SU-DHL-6 (cell line): ENCODE measurements around the gene MAB21L4.

Source experiments
- H2AFZ ChIP-seq: fragments of 200-600 bp; sonication (generic); 2 replicates; pipeline ENCODE4 v1.6.1; 2014; ENCODE audit warnings: low read depth, mild to moderate bottlenecking, moderate library complexity, mixed read lengths, antibody characterized with exemption, low read length; ENCODE audit not compliant: severe bottlenecking
- H3F3A ChIP-seq: fragments of 200-600 bp; shearing (Covaris generic); 2 replicates; pipeline ENCODE4 v1.6.0; 2016; ENCODE audit warnings: antibody characterized with exemption, mild to moderate bottlenecking; ENCODE audit not compliant: insufficient read depth
- H3K27ac ChIP-seq: fragments of 200-600 bp; sonication (generic); 2 replicates; pipeline ENCODE4 v1.5.1; 2016; ENCODE audit warnings: low read depth, mild to moderate bottlenecking, low read length, moderate library complexity, mixed read lengths
- H3K27me3 ChIP-seq: fragments of 200-600 bp; sonication (generic), shearing (Covaris generic); 2 replicates; pipeline ENCODE4 v1.6.0; 2014; ENCODE audit warnings: mild to moderate bottlenecking, low read length
- H3K36me3 ChIP-seq: fragments of 200-600 bp; sonication (generic); 2 replicates; pipeline ENCODE4 v1.6.1; 2014; ENCODE audit warnings: mild to moderate bottlenecking, low read length, mixed read lengths
- H3K4me2 ChIP-seq: fragments of 300-600, 200-600 bp; shearing (Covaris generic), sonication (generic); 2 replicates; pipeline ENCODE4 v1.6.0; 2014; ENCODE audit warnings: low read length, low read depth, mild to moderate bottlenecking; ENCODE audit not compliant: poor library complexity, severe bottlenecking
- H3K4me3 ChIP-seq: fragments of 200-600 bp; sonication (generic); 2 replicates; pipeline ENCODE4 v1.5.1; 2014; ENCODE audit warnings: antibody characterized with exemption, low read length, mild to moderate bottlenecking, mixed read lengths; ENCODE audit not compliant: insufficient read depth, poor library complexity, severe bottlenecking
- H3K79me2 ChIP-seq: fragments of 200-600 bp; sonication (generic); 2 replicates; pipeline ENCODE4 v1.6.1; 2014; ENCODE audit warnings: mild to moderate bottlenecking, low read length, moderate library complexity; ENCODE audit not compliant: insufficient read depth
- H3K9ac ChIP-seq: fragments of 200-600 bp; sonication (generic); 2 replicates; pipeline ENCODE4 v1.7.0; 2014; ENCODE audit warnings: mild to moderate bottlenecking, low read length
- H3K9me2 ChIP-seq: fragments of 200-600 bp; sonication (generic); replicated peaks from 2 replicates; pipeline ENCODE4 v1.6.1; 2014; ENCODE audit warnings: low read length; ENCODE audit not compliant: insufficient read depth
- H3K9me3 ChIP-seq: fragments of 200-600 bp; sonication (generic); 2 replicates; pipeline ENCODE4 v1.6.1; 2014; ENCODE audit warnings: low read length, mixed read lengths; ENCODE audit not compliant: insufficient read depth
- H4K20me1 ChIP-seq: fragments of 200-600 bp; sonication (generic); 2 replicates; pipeline ENCODE4 v1.6.1; 2014; ENCODE audit warnings: low read depth, mild to moderate bottlenecking, antibody characterized with exemption, low read length, moderate library complexity, mixed read lengths
- EZH2phosphoT487 ChIP-seq: fragments of 200-600 bp; sonication (generic), shearing (Covaris generic); conservative IDR thresholded peaks from 2 replicates; pipeline ENCODE4 v1.6.1; 2018; ENCODE audit warnings: mild to moderate bottlenecking, antibody characterized with exemption, low read length, moderate library complexity, mixed read lengths
- TF ChIP-seq, protein P1 (sequence below): fragments of 200-600 bp; sonication (generic); IDR thresholded peaks from one replicate; pipeline ENCODE4 v1.5.1; 2017; ENCODE audit warnings: antibody characterized with exemption, mild to moderate bottlenecking, low read length, moderate library complexity; ENCODE audit not compliant: insufficient read depth, poor library complexity, severe bottlenecking

MAB21L4 gene

DNA sequence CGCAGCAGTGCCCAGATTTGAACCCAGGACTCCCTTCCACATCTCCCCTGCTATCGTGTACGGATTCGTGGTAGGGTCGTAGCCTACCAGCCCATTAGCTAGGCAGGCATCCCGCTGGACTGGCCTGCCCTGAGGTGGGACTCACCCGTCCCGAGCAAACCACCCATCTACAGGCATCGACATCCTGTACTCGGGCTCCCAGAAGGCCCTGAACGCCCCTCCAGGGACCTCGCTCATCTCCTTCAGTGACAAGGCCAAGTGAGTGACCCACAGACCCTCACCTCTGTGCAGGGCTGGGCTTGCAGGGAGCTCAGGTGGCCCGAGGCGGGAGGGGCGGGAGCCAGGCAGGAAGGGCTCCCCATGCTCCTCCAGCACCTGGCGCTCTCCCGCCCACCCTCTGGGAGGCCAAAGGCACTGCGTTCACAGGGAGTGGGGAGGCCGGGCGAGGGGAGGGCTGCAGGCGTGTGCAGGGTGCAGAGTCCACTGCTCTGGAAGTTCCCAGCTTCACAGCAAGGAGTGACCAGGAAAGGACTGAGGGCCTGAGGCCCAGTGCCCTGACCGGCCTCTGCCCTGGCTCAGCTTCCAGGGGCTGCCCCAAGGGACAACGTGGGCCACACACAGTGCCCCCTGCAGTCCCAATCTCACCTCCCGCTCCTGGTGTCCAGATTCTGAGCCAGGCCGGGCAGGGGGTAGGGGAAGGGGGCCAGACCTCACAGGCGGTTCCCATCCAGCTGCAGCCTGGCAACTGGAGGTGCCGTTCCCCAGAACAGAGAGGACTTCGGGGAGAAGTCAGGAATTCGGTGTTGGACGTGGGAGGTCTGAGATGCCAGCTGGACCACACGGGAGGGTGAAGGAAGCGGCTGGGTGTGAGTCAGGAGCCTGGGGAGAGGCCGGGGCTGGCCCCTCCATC, 21.9 kb downstream of the MAB21L4 start:
- H3K27me3 ChIP-seq = no peaks in the 10 kb centered on the region
- no peak overlapping the region for H3K4me3 ChIP-seq
- no peak overlapping the region for H3K9ac ChIP-seq
- no peaks in the 10 kb centered on the region for H3K9me2 ChIP-seq
- no peak overlapping the region for H3K4me2 ChIP-seq
- TF ChIP-seq EZH2phosphoT487 = no peak
- TF ChIP-seq, protein P1, sequence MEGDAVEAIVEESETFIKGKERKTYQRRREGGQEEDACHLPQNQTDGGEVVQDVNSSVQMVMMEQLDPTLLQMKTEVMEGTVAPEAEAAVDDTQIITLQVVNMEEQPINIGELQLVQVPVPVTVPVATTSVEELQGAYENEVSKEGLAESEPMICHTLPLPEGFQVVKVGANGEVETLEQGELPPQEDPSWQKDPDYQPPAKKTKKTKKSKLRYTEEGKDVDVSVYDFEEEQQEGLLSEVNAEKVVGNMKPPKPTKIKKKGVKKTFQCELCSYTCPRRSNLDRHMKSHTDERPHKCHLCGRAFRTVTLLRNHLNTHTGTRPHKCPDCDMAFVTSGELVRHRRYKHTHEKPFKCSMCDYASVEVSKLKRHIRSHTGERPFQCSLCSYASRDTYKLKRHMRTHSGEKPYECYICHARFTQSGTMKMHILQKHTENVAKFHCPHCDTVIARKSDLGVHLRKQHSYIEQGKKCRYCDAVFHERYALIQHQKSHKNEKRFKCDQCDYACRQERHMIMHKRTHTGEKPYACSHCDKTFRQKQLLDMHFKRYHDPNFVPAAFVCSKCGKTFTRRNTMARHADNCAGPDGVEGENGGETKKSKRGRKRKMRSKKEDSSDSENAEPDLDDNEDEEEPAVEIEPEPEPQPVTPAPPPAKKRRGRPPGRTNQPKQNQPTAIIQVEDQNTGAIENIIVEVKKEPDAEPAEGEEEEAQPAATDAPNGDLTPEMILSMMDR = no peak
- no peaks in the 10 kb centered on the region for H3K79me2 ChIP-seq
- no peaks in the 10 kb centered on the region for H3K9me3 ChIP-seq
- H3K36me3 ChIP-seq = no peaks in the 10 kb centered on the region
- H4K20me1 ChIP-seq = no peaks in the 10 kb centered on the region
- no peak overlapping the region for H2AFZ ChIP-seq
- H3F3A ChIP-seq = no peaks in the 10 kb centered on the region
- no peak overlapping the region for H3K27ac ChIP-seq

DNA sequence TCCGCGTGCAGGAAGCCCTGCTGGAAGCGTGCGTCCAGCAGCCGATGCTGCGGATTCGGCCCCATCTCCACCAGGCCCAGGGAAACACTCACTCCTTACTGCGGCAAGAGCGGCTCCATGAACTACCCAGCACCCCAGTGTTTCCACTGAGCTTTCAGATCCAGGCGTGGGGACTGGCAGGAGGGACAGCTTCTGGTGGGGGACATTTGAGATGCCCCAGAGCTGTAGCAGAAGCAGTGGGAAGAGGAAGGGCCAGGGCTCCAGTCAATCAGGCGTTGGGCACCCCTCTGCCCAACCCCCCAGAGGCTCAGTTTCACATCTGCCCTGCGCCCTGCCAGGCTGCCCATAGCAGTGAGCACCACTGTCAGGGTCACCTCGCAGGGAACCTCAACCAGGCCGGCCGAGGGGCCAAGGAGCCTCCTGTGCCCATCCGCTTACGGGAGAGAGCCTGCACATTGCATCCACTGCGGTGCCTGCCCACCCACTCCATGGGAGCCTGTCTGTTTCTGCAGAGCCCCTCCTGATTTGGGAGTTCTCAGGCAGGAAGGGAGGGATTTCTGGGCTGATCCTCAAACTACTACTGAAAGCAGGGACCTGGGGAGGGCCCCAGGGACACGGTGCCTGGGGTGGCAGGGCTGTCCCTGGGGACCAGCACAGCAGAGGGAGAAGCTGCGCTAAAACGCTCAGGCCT, 22.7 kb downstream of the MAB21L4 start:
- no peaks in the 10 kb centered on the region for H3K9me2 ChIP-seq
- TF ChIP-seq EZH2phosphoT487 = no peak
- TF ChIP-seq, protein P1 = no peak
- no peaks in the 10 kb centered on the region for H3K36me3 ChIP-seq
- H3K79me2 ChIP-seq = no peaks in the 10 kb centered on the region
- H3K9me3 ChIP-seq = no peaks in the 10 kb centered on the region
- no peaks in the 10 kb centered on the region for H3K27me3 ChIP-seq
- no peak overlapping the region for H3K9ac ChIP-seq
- H2AFZ ChIP-seq = no peak overlapping the region
- H3F3A ChIP-seq = no peaks in the 10 kb centered on the region
- no peaks in the 10 kb centered on the region for H4K20me1 ChIP-seq
- H3K4me3 ChIP-seq = no peak overlapping the region
- no peak overlapping the region for H3K27ac ChIP-seq
- no peak overlapping the region for H3K4me2 ChIP-seq

DNA sequence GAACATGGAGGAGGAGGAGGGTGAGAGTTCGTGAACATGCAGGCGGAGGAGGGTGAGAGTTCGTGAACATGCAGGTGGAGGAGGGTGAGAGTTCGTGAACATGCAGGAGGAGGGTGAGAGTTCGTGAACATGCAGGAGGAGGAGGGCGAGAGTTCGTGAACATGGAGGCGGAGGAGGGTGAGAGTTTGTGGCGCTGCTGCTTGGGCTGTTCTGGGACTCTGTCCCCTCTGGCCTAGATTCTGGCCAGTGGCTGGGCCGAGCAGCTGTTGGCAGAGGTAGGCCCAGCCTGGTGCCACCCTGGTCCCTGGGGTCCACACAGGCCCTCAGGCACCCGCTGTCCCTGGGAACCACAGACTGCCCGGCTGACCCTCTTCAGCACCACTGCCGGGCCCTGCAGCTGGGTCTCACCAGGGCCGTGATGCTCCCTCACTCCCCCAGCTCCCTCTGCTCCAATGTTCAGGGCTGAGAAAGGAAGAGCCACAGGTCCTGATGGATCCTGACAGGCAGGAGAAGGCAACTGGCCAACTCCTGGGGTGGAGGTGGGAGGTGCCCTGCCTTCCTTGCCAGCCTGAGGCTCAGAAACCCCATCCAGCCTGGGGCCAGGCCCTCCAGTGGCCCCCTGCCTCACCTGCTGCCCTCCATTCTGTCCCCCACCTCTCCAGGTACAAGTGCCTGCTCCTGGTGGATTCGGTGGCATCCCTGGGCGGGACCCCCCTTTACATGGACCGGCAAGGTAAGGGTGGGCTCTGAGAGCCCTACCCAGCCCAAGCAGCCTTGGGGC, 23.4 kb downstream of the MAB21L4 start:
- no peak overlapping the region for H3K27ac ChIP-seq
- H3K27me3 ChIP-seq = no peaks in the 10 kb centered on the region
- no peak overlapping the region for H2AFZ ChIP-seq
- no peak for TF ChIP-seq EZH2phosphoT487
- TF ChIP-seq, protein P1 = no peak
- H3K36me3 ChIP-seq = no peaks in the 10 kb centered on the region
- no peaks in the 10 kb centered on the region for H4K20me1 ChIP-seq
- no peaks in the 10 kb centered on the region for H3F3A ChIP-seq
- no peaks in the 10 kb centered on the region for H3K9me3 ChIP-seq
- no peaks in the 10 kb centered on the region for H3K9me2 ChIP-seq
- H3K9ac ChIP-seq = no peak overlapping the region
- H3K4me2 ChIP-seq = no peak overlapping the region
- no peak overlapping the region for H3K4me3 ChIP-seq
- H3K79me2 ChIP-seq = no peaks in the 10 kb centered on the region
